SK-N-SH treated with all-trans-retinoic acid at 6 μM for 48 hours (cell line): Measurements from ENCODE around the gene GRN.

Experiments
- CSRNP3 ChIP-seq: fragments of 250-450 bp; sonication (Bioruptor Pico); IDR thresholded peaks from 2 replicates; pipeline ENCODE4 v1.5.1; 2021; ENCODE audit warnings: mild to moderate bottlenecking, moderate library complexity
- ESRRG ChIP-seq: fragments of 250-450 bp; sonication (Bioruptor Pico); IDR thresholded peaks from 2 replicates; pipeline ENCODE4 v1.6.1; 2021; ENCODE audit warnings: mild to moderate bottlenecking
- GLIS3 ChIP-seq: fragments of 250-450 bp; sonication (Bioruptor Pico); IDR thresholded peaks from 2 replicates; pipeline ENCODE4 v1.5.0; 2020; ENCODE audit warnings: mild to moderate bottlenecking, moderate library complexity
- ISL1 ChIP-seq: fragments of 250-450 bp; sonication (Bioruptor Pico); IDR thresholded peaks from 2 replicates; pipeline ENCODE4 v2.1.2; 2022; ENCODE audit warnings: mild to moderate bottlenecking, moderate library complexity
- OSR1 ChIP-seq: fragments of 250-450 bp; sonication (Bioruptor Pico); IDR thresholded peaks from 2 replicates; pipeline ENCODE4 v1.8.0; 2022; ENCODE audit warnings: moderate library complexity, mild to moderate bottlenecking, inconsistent platforms
- TCF4 ChIP-seq: fragments of 250-450 bp; sonication (Bioruptor Pico); IDR thresholded peaks from 2 replicates; pipeline ENCODE4 v1.8.0; 2021; ENCODE audit warnings: mild to moderate bottlenecking, moderate library complexity, borderline replicate concordance
- TSHZ2 ChIP-seq: fragments of 250-450 bp; sonication (Bioruptor Pico); IDR thresholded peaks from 2 replicates; pipeline ENCODE4 v1.5.0; 2020; ENCODE audit warnings: mild to moderate bottlenecking, moderate library complexity
- ZC3H10 ChIP-seq: fragments of 250-450 bp; sonication (Bioruptor Pico); IDR thresholded peaks from 2 replicates; pipeline ENCODE4 v1.5.1; 2021; ENCODE audit warnings: mild to moderate bottlenecking, moderate library complexity
- ZFP3 ChIP-seq: fragments of 250-450 bp; sonication (Bioruptor Pico); IDR thresholded peaks from 2 replicates; pipeline ENCODE4 v1.5.0; 2020; ENCODE audit warnings: mild to moderate bottlenecking, moderate library complexity
- ZFP30 ChIP-seq: fragments of 450-650 bp; formaldehyde crosslinking; IDR thresholded peaks from 2 replicates; pipeline ENCODE4 v1.5.0; 2022; ENCODE audit warnings: mild to moderate bottlenecking, moderate library complexity
- ZNF8 ChIP-seq: fragments of 450-650 bp; formaldehyde crosslinking; IDR thresholded peaks from 2 replicates; pipeline ENCODE4 v1.5.0; 2020; ENCODE audit warnings: mild to moderate bottlenecking, moderate library complexity

- no peak for TF ChIP-seq ZFP30
- TF ChIP-seq ESRRG: no peak
- no peak for TF ChIP-seq CSRNP3
- TF ChIP-seq ZFP3 (CRISPR knock-in tag): no peak
- TF ChIP-seq ISL1 (CRISPR knock-in tag): no peak
- no peak for TF ChIP-seq ZNF8 (CRISPR knock-in tag)
- no peak for TF ChIP-seq TCF4
- TF ChIP-seq ZC3H10: no peak
- no peak for TF ChIP-seq OSR1 (CRISPR knock-in tag)
- TF ChIP-seq TSHZ2 (CRISPR knock-in tag): no peak
- no peak for TF ChIP-seq GLIS3 (CRISPR knock-in tag)
Observed at GRCh38 chr17:44356241-44356640, 11.1 kb downstream of the GRN start.
